ENCODE results near the gene PRKCH.

Gene PRKCH

GRCh38 chr14:61338457-61338856, 17.1 kb downstream of the PRKCH start:
- no peak for DNase-seq

GRCh38 chr14:61341275-61342206, 20.2 kb downstream of the PRKCH start:
- no peak for DNase-seq

- no peak for DNase-seq
Measured at GRCh38 chr14:61342486-61342885, 21.1 kb downstream of the PRKCH start.

GRCh38 chr14:61342932-61343331, 21.6 kb downstream of the PRKCH start:
- no peak for DNase-seq

- no peak for DNase-seq
Measured at GRCh38 chr14:61343471-61343870, 22.1 kb downstream of the PRKCH start.

- no peak for DNase-seq
Measured at GRCh38 chr14:61343991-61344405, 22.6 kb downstream of the PRKCH start.

GRCh38 chr14:61344437-61345150, 23.2 kb downstream of the PRKCH start:
- DNase-seq, result no peak

GRCh38 chr14:61345151-61345482, 23.7 kb downstream of the PRKCH start:
- no peak for DNase-seq

- no peak for DNase-seq
Measured at GRCh38 chr14:61346221-61346620, 24.8 kb downstream of the PRKCH start.

GRCh38 chr14:61346793-61347192, 25.4 kb downstream of the PRKCH start:
- DNase-seq, result no peak

- DNase-seq, result no peak
Measured at GRCh38 chr14:61347826-61348443, 26.6 kb downstream of the PRKCH start.

GRCh38 chr14:61350427-61351270, 29.3 kb downstream of the PRKCH start:
- peak in 1 of 2 donors; percentile 51 for DNase-seq

- DNase-seq, result no peak
Measured at GRCh38 chr14:61351477-61351876, 30.1 kb downstream of the PRKCH start.

- peak in 1 of 2 donors; percentile 87 for DNase-seq
Measured at GRCh38 chr14:61355892-61356325, 34.5 kb downstream of the PRKCH start.

GRCh38 chr14:61357123-61357522, 35.7 kb downstream of the PRKCH start:
- no peak for DNase-seq

- no peak for DNase-seq
Measured at GRCh38 chr14:61358554-61359226, 37.3 kb downstream of the PRKCH start.

- DNase-seq, result no peak
Measured at GRCh38 chr14:61360796-61361525, 39.6 kb downstream of the PRKCH start.

GRCh38 chr14:61362072-61362750, 40.8 kb downstream of the PRKCH start:
- DNase-seq, result no peak

- no peak for DNase-seq
Measured at GRCh38 chr14:61364243-61364642, 42.9 kb downstream of the PRKCH start.

GRCh38 chr14:61365667-61366212, 44.4 kb downstream of the PRKCH start:
- no peak for DNase-seq

Data from bone marrow (tissue), 2 donors.